ENCODE data around the gene ATG13.

- no peak for TF ChIP-seq POLR2A (IDR thresholded peaks at IDR 0.05)
- no peak for TF ChIP-seq CTCF (IDR thresholded peaks at IDR 0.05)
Measured at GRCh38 chr11:46662366-46662765, 45.0 kb downstream of the ATG13 start.
